Nephron (organoid): Measurements from ENCODE around the gene WWC2.

Experiments
- H3K27ac Mint-ChIP-seq, 3 experiments: 2 replicates each; pipeline ENCODE4 v1.8.0; 2020; ENCODE audit warnings: mixed read lengths in 3 of 3, mild to moderate bottlenecking in 2 of 3, moderate library complexity in 1 of 3
- H3K27me3 Mint-ChIP-seq: 2 replicates; pipeline ENCODE4 v1.8.0; 2021; ENCODE audit warnings: low read depth, mild to moderate bottlenecking, moderate library complexity, mixed read lengths
- H3K36me3 Mint-ChIP-seq: 2 replicates; pipeline ENCODE4 v1.8.0; 2020; ENCODE audit warnings: low read depth, mixed read lengths
- H3K4me1 Mint-ChIP-seq: 2 replicates; pipeline ENCODE4 v1.8.0; 2020; ENCODE audit warnings: mixed read lengths
- H3K4me3 Mint-ChIP-seq, 3 experiments: 2 replicates each; pipeline ENCODE4 v1.8.0; 2020; ENCODE audit warnings: mild to moderate bottlenecking in 3 of 3, mixed read lengths in 3 of 3, moderate library complexity in 2 of 3
- H3K9me3 Mint-ChIP-seq: 2 replicates; pipeline ENCODE4 v1.8.0; 2020; ENCODE audit warnings: mixed read lengths
- TF ChIP-seq, protein P1 (sequence below), 3 experiments: fragments of 200-600 bp; sonication (generic); IDR thresholded peaks; one replicate each; pipeline ENCODE4 v1.5.0; 2021; ENCODE audit warnings: antibody characterized with exemption in 3 of 3; ENCODE audit not compliant: unreplicated experiment in 3 of 3

The WWC2 gene

DNA sequence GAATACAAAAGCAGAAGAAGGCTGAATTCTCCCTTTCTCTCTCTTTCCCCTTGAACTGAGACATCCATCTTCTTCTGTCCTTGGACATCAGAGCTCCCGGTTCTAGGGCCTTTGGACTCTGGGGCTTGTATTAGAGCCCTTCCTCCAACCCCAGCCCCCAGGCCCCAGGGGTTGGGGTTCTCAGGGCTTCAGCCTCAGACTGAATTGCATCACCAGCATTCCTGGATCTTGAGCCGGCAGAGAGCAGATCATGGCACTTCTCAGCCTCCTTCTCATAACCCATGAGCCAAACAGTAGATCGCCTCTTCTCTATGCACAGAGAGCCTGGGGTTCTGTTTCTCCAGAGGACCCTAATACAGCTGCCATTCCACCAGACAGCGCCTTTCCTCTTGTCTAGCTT is 248.5 kb downstream of the WWC2 start:
- Mint-ChIP-seq H3K4me1 (peaks cover 5% of the 10 kb centered on the region), H3K27me3 (peaks cover 5% of the 10 kb centered on the region), H3K9me3 (no peaks in the 10 kb centered on the region), H3K4me3 (no peak overlapping the region), H3K27ac (no peak overlapping the region), H3K36me3 (no peaks in the 10 kb centered on the region)
- TF ChIP-seq, protein P1, sequence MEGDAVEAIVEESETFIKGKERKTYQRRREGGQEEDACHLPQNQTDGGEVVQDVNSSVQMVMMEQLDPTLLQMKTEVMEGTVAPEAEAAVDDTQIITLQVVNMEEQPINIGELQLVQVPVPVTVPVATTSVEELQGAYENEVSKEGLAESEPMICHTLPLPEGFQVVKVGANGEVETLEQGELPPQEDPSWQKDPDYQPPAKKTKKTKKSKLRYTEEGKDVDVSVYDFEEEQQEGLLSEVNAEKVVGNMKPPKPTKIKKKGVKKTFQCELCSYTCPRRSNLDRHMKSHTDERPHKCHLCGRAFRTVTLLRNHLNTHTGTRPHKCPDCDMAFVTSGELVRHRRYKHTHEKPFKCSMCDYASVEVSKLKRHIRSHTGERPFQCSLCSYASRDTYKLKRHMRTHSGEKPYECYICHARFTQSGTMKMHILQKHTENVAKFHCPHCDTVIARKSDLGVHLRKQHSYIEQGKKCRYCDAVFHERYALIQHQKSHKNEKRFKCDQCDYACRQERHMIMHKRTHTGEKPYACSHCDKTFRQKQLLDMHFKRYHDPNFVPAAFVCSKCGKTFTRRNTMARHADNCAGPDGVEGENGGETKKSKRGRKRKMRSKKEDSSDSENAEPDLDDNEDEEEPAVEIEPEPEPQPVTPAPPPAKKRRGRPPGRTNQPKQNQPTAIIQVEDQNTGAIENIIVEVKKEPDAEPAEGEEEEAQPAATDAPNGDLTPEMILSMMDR (IDR thresholded peaks at IDR 0.05; ENCODE audit: unreplicated experiment in 3 of 3) = no peak

DNA sequence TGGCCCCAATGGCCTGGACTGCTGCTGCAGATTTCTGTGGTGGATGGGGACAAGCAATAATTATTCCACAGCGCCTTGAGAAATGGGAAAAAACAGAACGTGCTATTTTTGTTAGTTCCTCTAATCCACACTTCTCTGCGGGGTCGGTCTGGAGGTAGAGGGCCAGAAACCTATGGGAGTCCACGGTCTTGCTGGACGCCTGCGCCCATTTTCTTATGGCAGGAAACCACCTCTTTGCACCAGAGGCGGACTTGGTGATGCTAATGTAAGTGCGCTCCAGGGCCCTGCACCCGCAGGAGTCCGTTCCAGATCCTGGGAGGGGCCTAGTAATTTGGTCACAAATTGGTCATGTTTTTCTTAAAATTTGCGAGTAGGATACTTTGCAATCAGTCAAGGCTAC is 249.1 kb downstream of the WWC2 start:
- H3K4me1 Mint-ChIP-seq = peaks cover 5% of the 10 kb centered on the region

DNA sequence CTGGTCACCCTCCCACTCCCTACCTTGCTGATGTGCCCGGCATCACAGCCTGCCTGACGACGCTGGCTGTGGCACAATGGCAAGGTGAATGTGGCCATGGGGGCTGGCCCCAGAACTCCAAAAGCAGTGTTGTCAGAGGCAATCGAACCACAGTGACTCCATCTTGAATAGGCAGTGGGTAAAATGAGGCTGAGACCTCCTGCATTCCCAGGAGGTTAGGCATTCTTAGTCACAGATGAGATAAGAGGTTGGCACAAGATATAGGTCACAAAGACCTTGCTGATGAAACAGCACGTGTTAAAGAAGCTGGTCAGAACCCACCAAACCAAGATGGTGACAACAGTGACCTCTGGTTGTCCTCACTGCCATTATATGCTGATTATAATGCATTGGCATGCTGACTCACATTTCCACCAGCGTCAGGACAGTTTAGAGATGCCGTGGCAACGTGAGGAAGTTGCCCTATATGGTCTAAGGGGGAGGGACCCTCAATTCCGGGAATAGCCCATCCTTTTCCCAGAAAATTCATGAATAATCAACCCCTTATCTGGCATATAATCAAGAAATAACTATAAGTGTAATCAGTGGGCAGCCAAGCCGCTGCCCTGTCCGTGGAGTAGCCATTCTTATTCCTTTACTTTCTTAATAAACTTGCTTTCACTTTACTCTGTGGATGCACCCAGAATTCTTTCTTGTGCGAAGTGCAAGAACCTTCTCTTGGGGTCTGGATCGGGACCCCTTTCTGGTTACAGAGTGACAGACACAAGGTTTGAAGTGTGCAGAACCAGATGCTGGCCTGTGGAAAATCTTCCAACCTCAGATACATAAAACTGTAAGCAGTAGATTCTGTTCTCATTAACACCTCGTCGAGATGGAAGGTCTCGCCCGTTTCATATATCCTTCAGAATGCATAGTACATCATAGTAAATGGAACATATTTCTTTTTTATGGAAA is 249.9 kb downstream of the WWC2 start:
- H3K27me3 Mint-ChIP-seq = peaks cover 5% of the 10 kb centered on the region
- H3K36me3 Mint-ChIP-seq = no peaks in the 10 kb centered on the region
- H3K4me3 Mint-ChIP-seq = no peak overlapping the region
- H3K4me1 Mint-ChIP-seq = peaks cover 5% of the 10 kb centered on the region
- H3K27ac Mint-ChIP-seq = no peak overlapping the region
- TF ChIP-seq, protein P1 (IDR thresholded peaks at IDR 0.05; ENCODE audit: unreplicated experiment in 3 of 3) = no peak
- no peaks in the 10 kb centered on the region for H3K9me3 Mint-ChIP-seq

More for the DNA sequence above, 249.1 kb downstream of the WWC2 start:
- no peak overlapping the region for H3K4me3 Mint-ChIP-seq
- H3K36me3 Mint-ChIP-seq = no peaks in the 10 kb centered on the region
- H3K27me3 Mint-ChIP-seq = peaks cover 5% of the 10 kb centered on the region
- TF ChIP-seq, protein P1 (IDR thresholded peaks at IDR 0.05; ENCODE audit: unreplicated experiment in 3 of 3) = no peak
- H3K27ac Mint-ChIP-seq = no peak overlapping the region
- H3K9me3 Mint-ChIP-seq = no peaks in the 10 kb centered on the region

DNA sequence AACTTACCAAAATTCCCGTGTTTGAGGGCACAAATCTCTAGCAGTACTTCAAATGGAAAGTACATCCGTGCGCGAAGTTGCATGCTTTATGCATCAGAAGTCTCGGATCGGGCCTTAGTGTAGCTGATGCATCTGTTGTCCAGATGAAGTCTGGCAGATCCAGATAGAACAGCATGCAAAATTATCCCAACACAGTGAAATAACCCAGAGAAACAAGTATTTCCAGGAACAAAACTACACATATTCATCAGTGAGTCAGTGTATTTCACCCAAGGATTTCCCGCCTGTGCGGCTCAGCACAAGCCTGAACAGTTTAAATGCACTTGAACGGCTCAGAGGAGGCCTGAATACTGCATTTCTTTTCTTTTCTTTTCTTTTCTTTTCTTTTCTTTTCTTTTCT is 250.6 kb downstream of the WWC2 start:
- H3K27me3 Mint-ChIP-seq = peaks cover 5% of the 10 kb centered on the region
- no peaks in the 10 kb centered on the region for H3K9me3 Mint-ChIP-seq
- H3K4me1 Mint-ChIP-seq = peaks cover 5% of the 10 kb centered on the region
- TF ChIP-seq, protein P1 (IDR thresholded peaks at IDR 0.05; ENCODE audit: unreplicated experiment in 3 of 3) = no peak
- no peak overlapping the region for H3K4me3 Mint-ChIP-seq
- H3K27ac Mint-ChIP-seq = no peak overlapping the region
- H3K36me3 Mint-ChIP-seq = no peaks in the 10 kb centered on the region

DNA sequence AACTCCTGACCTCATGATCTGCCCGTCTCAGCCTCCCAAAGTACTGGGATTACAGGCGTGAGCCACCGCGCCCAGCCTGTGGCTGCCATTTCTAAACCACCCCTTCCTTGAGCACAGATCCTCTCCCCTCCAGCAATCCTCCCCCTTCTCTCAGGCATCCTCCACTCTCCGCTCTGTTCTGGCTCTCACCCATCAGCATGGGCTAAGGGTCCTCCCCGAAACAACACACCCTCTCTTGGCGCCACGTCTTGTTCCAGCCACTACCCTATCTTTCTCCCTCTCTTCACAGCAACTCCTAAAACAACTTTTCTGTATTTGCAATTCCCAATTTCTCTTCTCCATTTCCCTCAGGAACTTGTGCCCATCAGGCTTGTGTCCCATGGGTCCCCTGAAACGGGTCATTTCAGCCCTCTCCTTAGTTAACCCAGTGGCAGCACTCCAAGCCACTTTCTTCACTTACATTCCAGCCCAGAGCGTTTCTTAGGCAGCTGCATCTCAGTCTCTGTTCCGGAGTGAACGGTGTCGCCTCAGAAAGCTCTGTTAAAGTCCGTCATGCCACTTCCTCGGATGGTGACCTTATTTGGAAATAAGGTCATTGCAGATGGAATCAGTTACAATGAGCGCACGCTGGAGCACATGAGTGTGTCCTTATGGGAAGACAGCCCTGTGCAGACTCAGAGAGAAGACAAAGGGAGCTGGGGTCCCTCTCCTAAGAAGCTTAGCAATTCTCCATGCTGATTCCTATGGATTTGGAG is 251.4 kb downstream of the WWC2 start:
- TF ChIP-seq, protein P1 (IDR thresholded peaks at IDR 0.05; ENCODE audit: unreplicated experiment in 3 of 3) = no peak
- Mint-ChIP-seq H3K27ac (peak overlapping the region in 1 of 3 experiments; percentile 14), H3K36me3 (no peaks in the 10 kb centered on the region), H3K4me3 (no peak overlapping the region), H3K9me3 (no peaks in the 10 kb centered on the region), H3K27me3 (peaks cover 5% of the 10 kb centered on the region), H3K4me1 (peaks cover 8% of the 10 kb centered on the region)
